ENCODE data around the gene SLC5A11.
"Not testable (repeated sequence)": the region's sequence is repeated elsewhere in the genome, so short reads cannot be mapped to it uniquely, and the experiment has no call there.

Gene SLC5A11

GRCh38 chr16:24845726-24846547 lies at the start of gene SLC5A11:
TSS of gene SLC5A11 (plus strand) at chr16:24845963. CDS start at chr16:24858644, 12,681 bp downstream.
- no peak for DNase-seq (ENCODE audit: low read depth)

- DNase-seq (ENCODE audit: low read depth) = no peak
These were observed 45.2 kb upstream of the SLC5A11 start for GRCh38 chr16:24800586-24800985.

GRCh38 chr16:24801761-24802302 lies 43.9 kb upstream of the SLC5A11 start:
- no peak for DNase-seq (ENCODE audit: low read depth)

- no peak for DNase-seq (ENCODE audit: low read depth)
These were observed 40.3 kb upstream of the SLC5A11 start for GRCh38 chr16:24805484-24805883.

- DNase-seq (ENCODE audit: low read depth) = no peak
These were observed 38.5 kb upstream of the SLC5A11 start for GRCh38 chr16:24807301-24807700.

GRCh38 chr16:24810951-24811843 lies 34.6 kb upstream of the SLC5A11 start:
- no peak for DNase-seq (ENCODE audit: low read depth)

- not testable (repeated sequence) for DNase-seq (ENCODE audit: low read depth)
These were observed 33.0 kb upstream of the SLC5A11 start for GRCh38 chr16:24812813-24813212.

- DNase-seq (ENCODE audit: low read depth) = no peak
These were observed 30.7 kb upstream of the SLC5A11 start for GRCh38 chr16:24815021-24815420.

- DNase-seq (ENCODE audit: low read depth) = no peak
These were observed 29.1 kb upstream of the SLC5A11 start for GRCh38 chr16:24816688-24817087.

GRCh38 chr16:24819462-24820040 lies 26.2 kb upstream of the SLC5A11 start:
- no peak for DNase-seq (ENCODE audit: low read depth)

GRCh38 chr16:24820522-24820921 lies 25.2 kb upstream of the SLC5A11 start:
- no peak for DNase-seq (ENCODE audit: low read depth)

GRCh38 chr16:24821129-24821528 lies 24.6 kb upstream of the SLC5A11 start:
- DNase-seq (ENCODE audit: low read depth) = no peak

- no peak for DNase-seq (ENCODE audit: low read depth)
These were observed 23.2 kb upstream of the SLC5A11 start for GRCh38 chr16:24822542-24822941.

GRCh38 chr16:24822974-24823373 lies 22.8 kb upstream of the SLC5A11 start:
- no peak for DNase-seq (ENCODE audit: low read depth)

- DNase-seq (ENCODE audit: low read depth) = no peak
These were observed 20.1 kb upstream of the SLC5A11 start for GRCh38 chr16:24825696-24826095.

GRCh38 chr16:24826096-24826690 lies 19.6 kb upstream of the SLC5A11 start:
- DNase-seq (ENCODE audit: low read depth) = no peak

- DNase-seq (ENCODE audit: low read depth) = no peak
These were observed 18.8 kb upstream of the SLC5A11 start for GRCh38 chr16:24826817-24827566.

GRCh38 chr16:24829153-24829552 lies 16.6 kb upstream of the SLC5A11 start:
- DNase-seq (ENCODE audit: low read depth) = no peak

- no peak for DNase-seq (ENCODE audit: low read depth)
These were observed 12.4 kb upstream of the SLC5A11 start for GRCh38 chr16:24833352-24833751.

- no peak for DNase-seq (ENCODE audit: low read depth)
These were observed 11.1 kb upstream of the SLC5A11 start for GRCh38 chr16:24834459-24835335.
